Activated T-cell treated with anti-CD3 and anti-CD28 coated beads for 4 hours (primary cell): ENCODE results near the gene SHROOM1.

Source experiments
- DNase-seq: peaks from one replicate; pipeline ENCODE4 v3.0.0-alpha.2; 2020

SHROOM1 gene

DNA sequence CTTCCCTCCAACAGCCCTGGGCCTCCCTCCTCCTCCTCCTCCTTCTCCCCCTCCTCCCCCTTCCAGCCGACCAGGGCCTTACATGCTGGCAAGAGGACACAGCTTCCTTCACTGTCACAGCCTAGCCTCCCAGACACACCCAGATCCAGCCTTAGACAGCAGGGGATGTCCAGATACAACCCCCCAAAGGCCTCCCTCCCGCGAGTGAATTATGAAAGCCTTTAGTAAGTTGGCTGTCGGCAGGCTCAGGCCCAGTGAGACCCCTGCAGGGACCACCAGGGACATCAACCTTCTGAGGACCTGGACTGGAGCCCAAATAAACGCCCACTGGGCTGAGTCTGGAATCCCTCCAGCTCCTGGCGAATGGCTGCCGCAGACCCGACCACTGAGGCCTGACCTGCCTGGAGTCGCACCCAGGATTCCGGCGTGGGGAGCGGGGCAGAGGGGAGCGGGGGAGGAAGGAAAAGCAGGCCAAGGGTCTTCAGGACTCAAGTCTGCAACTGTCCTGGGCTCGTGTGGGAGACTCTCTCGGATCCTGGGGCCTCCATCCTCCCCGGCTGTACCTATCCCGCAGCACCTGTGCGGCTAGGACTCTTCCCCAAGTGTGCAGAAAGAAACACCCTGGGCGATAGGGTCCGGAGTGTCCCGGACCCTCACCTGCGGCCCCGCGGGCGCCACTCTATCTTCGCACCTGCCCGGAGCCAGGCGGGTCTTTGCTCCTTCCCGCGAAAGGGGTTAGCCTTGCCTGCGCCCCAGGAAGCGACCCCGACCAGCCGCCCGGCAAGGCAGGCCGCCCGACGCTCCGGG, 54.1 kb downstream of the SHROOM1 start:
- no peak for DNase-seq

DNA sequence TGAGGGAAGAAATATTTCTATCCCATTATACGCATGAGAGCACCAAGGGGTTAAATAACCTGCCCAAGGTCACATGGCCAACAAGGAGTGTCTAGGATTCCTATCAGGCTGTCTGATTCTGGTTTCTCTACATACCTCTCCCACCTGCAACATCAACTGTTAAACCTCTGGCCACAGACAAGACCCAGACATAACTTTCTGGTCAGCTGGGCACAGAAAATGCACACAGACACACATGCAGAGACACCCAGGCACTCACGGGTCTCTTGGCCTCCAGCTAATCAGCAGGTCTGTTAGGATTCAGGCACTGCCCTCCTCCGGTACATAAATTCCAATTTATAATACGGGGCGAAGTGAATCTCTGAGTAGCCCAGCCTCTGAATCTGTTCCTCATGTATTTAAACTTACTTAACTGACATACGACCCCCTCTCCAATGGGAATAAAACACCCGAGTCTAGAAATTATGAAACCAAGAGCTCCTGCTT, 54.9 kb downstream of the SHROOM1 start:
- no peak for DNase-seq

DNA sequence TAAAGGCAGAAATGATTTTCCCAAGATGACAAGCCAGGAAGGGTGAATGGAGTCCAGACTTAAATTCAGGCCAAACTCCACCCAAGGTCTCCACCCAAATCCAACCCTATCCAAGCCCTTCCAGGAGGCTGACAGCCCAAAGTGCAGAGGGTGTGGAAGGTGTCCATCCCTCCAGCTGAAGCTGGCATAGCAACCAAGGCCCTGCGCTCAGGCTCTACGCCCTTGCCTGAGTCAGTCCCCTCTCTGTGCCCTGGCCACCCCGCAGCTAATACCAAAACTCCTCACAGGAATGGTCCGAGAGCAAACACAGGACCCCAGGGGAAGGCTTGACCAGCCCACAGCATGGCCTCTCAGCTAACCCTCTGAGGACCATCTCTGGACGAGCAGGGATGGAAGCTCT, 55.6 kb downstream of the SHROOM1 start:
- no peak for DNase-seq

GRCh38 chr5:132774406-132774805, 56.0 kb downstream of the SHROOM1 start:
- DNase-seq: no peak

GRCh38 chr5:132773601-132774355, 56.7 kb downstream of the SHROOM1 start:
- no peak for DNase-seq

GRCh38 chr5:132773114-132773513, 57.3 kb downstream of the SHROOM1 start:
- DNase-seq: no peak

- no peak for DNase-seq
Measured at GRCh38 chr5:132772291-132773070, 58.0 kb downstream of the SHROOM1 start.
